Kidney epithelial cell (primary cell): Measurements from ENCODE around the gene SALL1. TPM values are rescaled to one million over a fixed set of nuclear protein-coding genes. Genes with fewer than 3 reads are reported as not detected.

Source experiments
- DNase-seq: peaks from one replicate; pipeline ENCODE4 v3.0.0-alpha.2; 2010; ENCODE audit warnings: low read depth
- H3K27me3 ChIP-seq: 2 replicates; pipeline ENCODE4 v1.6.0; 2011; ENCODE audit warnings: low read length; ENCODE audit not compliant: control insufficient read depth, insufficient read depth
- H3K36me3 ChIP-seq: 2 replicates; pipeline ENCODE4 v1.5.1; 2011; ENCODE audit warnings: low read length; ENCODE audit not compliant: control insufficient read depth, insufficient read depth
- H3K4me3 ChIP-seq: 2 replicates; pipeline ENCODE4 v1.5.1; 2011; ENCODE audit warnings: low read depth, mild to moderate bottlenecking, control low read depth, low read length
- CTCF ChIP-seq: IDR thresholded peaks from 2 replicates; pipeline ENCODE4 v1.5.1; 2011; ENCODE audit warnings: mild to moderate bottlenecking, moderate library complexity, low read length, control low read depth, inconsistent platforms; ENCODE audit not compliant: insufficient read depth, poor library complexity, severe bottlenecking
- total RNA-seq: library from RNA; depleted of rRNA; stranded (reverse); fragments of >200 nt; gene quantifications from 2 replicates; pipeline ENCODE4 v1.2.3, GENCODE V29; 2015

SALL1 gene
- total RNA-seq, 1 donor from 2014 or later: 12.3 TPM

GRCh38 chr16:51134876-51135275 lies 16.2 kb downstream of the SALL1 start:
- no peak for DNase-seq
- Histone ChIP-seq H3K27me3 (no peaks in the 10 kb centered on the region), H3K4me3 (no peak overlapping the region), H3K36me3 (peaks cover 4% of the 10 kb centered on the region)
- TF ChIP-seq CTCF: no peak

- TF ChIP-seq CTCF: no peak
- peaks cover 2% of the 10 kb centered on the region for H3K36me3 ChIP-seq
- DNase-seq: no peak
- H3K4me3 ChIP-seq: no peak overlapping the region
- no peaks in the 10 kb centered on the region for H3K27me3 ChIP-seq
These were observed 16.7 kb downstream of the SALL1 start for GRCh38 chr16:51134269-51134812.

DNA sequence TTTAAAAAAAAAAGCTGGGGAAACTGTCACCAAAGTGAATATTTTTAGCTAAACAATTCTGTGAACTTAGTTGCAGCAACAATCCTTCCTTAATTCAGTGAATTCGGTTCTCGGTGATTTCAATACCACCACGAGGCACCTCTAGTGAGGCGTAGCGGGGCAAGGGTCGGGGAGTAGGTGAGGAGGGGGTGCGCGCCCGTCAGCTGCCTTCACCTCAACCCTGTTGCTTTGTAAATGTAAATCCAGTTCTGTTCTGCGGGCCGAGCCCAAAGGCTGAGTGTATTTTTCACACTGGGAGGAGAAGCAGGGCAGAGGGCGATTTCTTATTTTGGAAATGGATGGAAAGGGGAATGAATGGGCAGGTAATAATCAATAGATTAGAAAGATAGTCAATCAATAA lies 17.4 kb downstream of the SALL1 start:
- H3K36me3 ChIP-seq: peaks cover 1% of the 10 kb centered on the region
- DNase-seq: no peak
- no peak for TF ChIP-seq CTCF
- no peak overlapping the region for H3K4me3 ChIP-seq
- H3K27me3 ChIP-seq: no peaks in the 10 kb centered on the region

- no peak for TF ChIP-seq CTCF
- H3K4me3 ChIP-seq: no peak overlapping the region
- H3K36me3 ChIP-seq: no peaks in the 10 kb centered on the region
- DNase-seq: no peak
- no peaks in the 10 kb centered on the region for H3K27me3 ChIP-seq
These were observed 17.9 kb downstream of the SALL1 start for GRCh38 chr16:51133183-51133582.

- no peaks in the 10 kb centered on the region for H3K36me3 ChIP-seq
- DNase-seq: no peak
- H3K27me3 ChIP-seq: no peaks in the 10 kb centered on the region
- no peak for TF ChIP-seq CTCF
- no peak overlapping the region for H3K4me3 ChIP-seq
These were observed 18.5 kb downstream of the SALL1 start for GRCh38 chr16:51132490-51133115.

- Histone ChIP-seq H3K36me3 (no peaks in the 10 kb centered on the region), H3K27me3 (no peaks in the 10 kb centered on the region), H3K4me3 (no peak overlapping the region)
- no peak for TF ChIP-seq CTCF
- no peak for DNase-seq
These were observed 19.5 kb downstream of the SALL1 start for GRCh38 chr16:51131619-51132018.
